Nephron progenitor cell (in vitro differentiated cells): ENCODE measurements around the gene WIF1.

Experiments used
- DNase-seq: peaks from one replicate; pipeline ENCODE4 v3.0.0; 2021
- H3K27ac Mint-ChIP-seq: 2 replicates; pipeline ENCODE4 v1.8.0; 2021; ENCODE audit warnings: mild to moderate bottlenecking, moderate library complexity, mixed read lengths
- H3K27me3 Mint-ChIP-seq: 2 replicates; pipeline ENCODE4 v1.8.0; 2021; ENCODE audit warnings: mild to moderate bottlenecking, low read depth, mixed read lengths; ENCODE audit not compliant: poor library complexity
- H3K36me3 Mint-ChIP-seq: 2 replicates; pipeline ENCODE4 v1.8.0; 2021; ENCODE audit warnings: low read depth, mixed read lengths
- H3K4me1 Mint-ChIP-seq: 2 replicates; pipeline ENCODE4 v1.8.0; 2021; ENCODE audit warnings: mixed read lengths
- H3K4me3 Mint-ChIP-seq: 2 replicates; pipeline ENCODE4 v1.8.0; 2021; ENCODE audit warnings: mild to moderate bottlenecking, moderate library complexity, mixed read lengths
- H3K9me3 Mint-ChIP-seq: 2 replicates; pipeline ENCODE4 v1.8.0; 2021; ENCODE audit warnings: mild to moderate bottlenecking, moderate library complexity, mixed read lengths
- CTCF ChIP-seq: fragments of 200-600 bp; sonication (generic); IDR thresholded peaks from 2 replicates; pipeline ENCODE4 v1.5.0; 2021; ENCODE audit warnings: antibody characterized with exemption

The WIF1 gene

GRCh38 chr12:65005716-65006115 is 115.4 kb downstream of the WIF1 start:
- peaks cover 3% of the 10 kb centered on the region for H3K27me3 Mint-ChIP-seq
- H3K9me3 Mint-ChIP-seq = peaks cover 5% of the 10 kb centered on the region
- no peaks in the 10 kb centered on the region for H3K36me3 Mint-ChIP-seq
- H3K4me1 Mint-ChIP-seq = no peaks in the 10 kb centered on the region
- no peak for TF ChIP-seq CTCF
- H3K27ac Mint-ChIP-seq = no peak overlapping the region
- no peak for DNase-seq
- no peak overlapping the region for H3K4me3 Mint-ChIP-seq

GRCh38 chr12:65004270-65004669 is 116.8 kb downstream of the WIF1 start:
- Mint-ChIP-seq H3K9me3 (peaks cover 5% of the 10 kb centered on the region), H3K4me1 (peaks cover 4% of the 10 kb centered on the region), H3K36me3 (no peaks in the 10 kb centered on the region), H3K4me3 (no peak overlapping the region), H3K27me3 (peaks cover 3% of the 10 kb centered on the region), H3K27ac (no peak overlapping the region)
- DNase-seq = no peak
- TF ChIP-seq CTCF = no peak
